MM.1S (cell line): ENCODE results near the gene BAZ1A.

Experiments
- DNase-seq: peaks from one replicate; pipeline ENCODE4 v3.0.0-alpha.2; 2015
- H2AFZ ChIP-seq: fragments of 300-600 bp; sonication (generic); 2 replicates; pipeline ENCODE4 v1.6.0; 2016; ENCODE audit warnings: antibody characterized with exemption, low read length
- H3F3A ChIP-seq: fragments of 300-600 bp; sonication (generic); 2 replicates; pipeline ENCODE4 v1.6.1; 2016; ENCODE audit warnings: mild to moderate bottlenecking, antibody characterized with exemption, low read length, moderate library complexity, mixed read lengths; ENCODE audit not compliant: insufficient read depth
- H3K27ac ChIP-seq: fragments of 300-600 bp; sonication (generic); 2 replicates; pipeline ENCODE4 v1.5.1; 2016; ENCODE audit warnings: mild to moderate bottlenecking, low read length
- H3K27me3 ChIP-seq: fragments of 300-600 bp; sonication (generic); replicated peaks from 2 replicates; pipeline ENCODE4 v1.6.0; 2016; ENCODE audit warnings: low read length; ENCODE audit not compliant: insufficient read depth
- H3K36me3 ChIP-seq: fragments of 300-600 bp; sonication (generic); replicated peaks from 2 replicates; pipeline ENCODE4 v1.6.1; 2016; ENCODE audit warnings: mild to moderate bottlenecking, low read length, mixed read lengths; ENCODE audit not compliant: insufficient read depth
- H3K4me1 ChIP-seq: fragments of 300-600 bp; sonication (generic); 2 replicates; pipeline ENCODE4 v1.6.1; 2016; ENCODE audit warnings: low read length, mixed read lengths
- H3K4me2 ChIP-seq: fragments of 300-600 bp; sonication (generic); 2 replicates; pipeline ENCODE4 v1.6.0; 2016; ENCODE audit warnings: low read depth, low read length
- H3K4me3 ChIP-seq: fragments of 300-600 bp; sonication (generic); 2 replicates; pipeline ENCODE4 v1.5.1; 2016; ENCODE audit warnings: low read length, mixed read lengths
- H3K79me2 ChIP-seq: fragments of 300-600 bp; sonication (generic); 2 replicates; pipeline ENCODE4 v1.6.1; 2016; ENCODE audit warnings: mixed run types, low read length, mixed read lengths
- H3K9ac ChIP-seq: fragments of 300-600 bp; sonication (generic); 2 replicates; pipeline ENCODE4 v1.6.1; 2016; ENCODE audit warnings: low read length, mixed read lengths
- H3K9me2 ChIP-seq: fragments of 300-600 bp; sonication (generic); replicated peaks from 2 replicates; pipeline ENCODE4 v1.6.1; 2016; ENCODE audit warnings: mild to moderate bottlenecking, low read length, mixed read lengths; ENCODE audit not compliant: insufficient read depth
- H3K9me3 ChIP-seq: fragments of 300-600 bp; sonication (generic); replicated peaks from 2 replicates; pipeline ENCODE4 v1.6.1; 2016; ENCODE audit warnings: mild to moderate bottlenecking, low read length, mixed read lengths; ENCODE audit not compliant: insufficient read depth
- H4K20me1 ChIP-seq: fragments of 300-600 bp; sonication (generic); 2 replicates; pipeline ENCODE4 v1.6.1; 2016; ENCODE audit warnings: mild to moderate bottlenecking, low read length, moderate library complexity, mixed read lengths; ENCODE audit not compliant: insufficient read depth
- CTCF ChIP-seq: fragments of 300-600 bp; sonication (generic); IDR thresholded peaks from 2 replicates; pipeline ENCODE4 v1.5.1; 2016; ENCODE audit warnings: antibody characterized with exemption, low read length, mixed read lengths
- EZH2 ChIP-seq: fragments of 300-600 bp; sonication (generic); optimal IDR thresholded peaks from 2 replicates; pipeline ENCODE3; 2017; ENCODE audit warnings: low read depth, mild to moderate bottlenecking, antibody characterized with exemption, low read length, mixed read lengths
- EZH2phosphoT487 ChIP-seq: fragments of 300-600 bp; sonication (generic); IDR thresholded peaks from 2 replicates; pipeline ENCODE4 v1.6.1; 2018; ENCODE audit warnings: antibody characterized with exemption, low read length

Gene BAZ1A

GRCh38 chr14:34733245-34733644, 141.9 kb downstream of the BAZ1A start:
- H3K9me3 ChIP-seq: no peaks in the 10 kb centered on the region
- H3K9me2 ChIP-seq: no peaks in the 10 kb centered on the region
- H3K4me2 ChIP-seq: no peak overlapping the region
- H3K4me1 ChIP-seq: no peaks in the 10 kb centered on the region
- H3K9ac ChIP-seq: no peak overlapping the region
- H3K4me3 ChIP-seq: no peak overlapping the region
- no peaks in the 10 kb centered on the region for H4K20me1 ChIP-seq
- H3K27me3 ChIP-seq: no peaks in the 10 kb centered on the region
- no peak for DNase-seq
- no peaks in the 10 kb centered on the region for H3K36me3 ChIP-seq
- no peaks in the 10 kb centered on the region for H3F3A ChIP-seq
- TF ChIP-seq EZH2phosphoT487 (no peak), EZH2 (no peak), CTCF (no peak)
- H3K79me2 ChIP-seq: no peaks in the 10 kb centered on the region
- no peak overlapping the region for H3K27ac ChIP-seq
- H2AFZ ChIP-seq: no peak overlapping the region

- Histone ChIP-seq H3K4me1 (no peaks in the 10 kb centered on the region), H3K4me3 (no peak overlapping the region), H3K27ac (no peak overlapping the region), H4K20me1 (no peaks in the 10 kb centered on the region), H3K4me2 (no peak overlapping the region), H3K9me2 (no peaks in the 10 kb centered on the region), H3K9ac (no peak overlapping the region), H3K36me3 (no peaks in the 10 kb centered on the region), H3K79me2 (no peaks in the 10 kb centered on the region), H2AFZ (no peak overlapping the region), H3F3A (no peaks in the 10 kb centered on the region), H3K9me3 (no peaks in the 10 kb centered on the region), H3K27me3 (no peaks in the 10 kb centered on the region)
- DNase-seq: no peak
- TF ChIP-seq EZH2: no peak
- TF ChIP-seq CTCF: no peak
- no peak for TF ChIP-seq EZH2phosphoT487
Measured at GRCh38 chr14:34732802-34733201, 142.4 kb downstream of the BAZ1A start.

- Histone ChIP-seq H3K27me3 (no peaks in the 10 kb centered on the region), H3K79me2 (no peaks in the 10 kb centered on the region), H3K4me3 (no peak overlapping the region), H3F3A (no peaks in the 10 kb centered on the region), H3K36me3 (no peaks in the 10 kb centered on the region), H3K9me2 (no peaks in the 10 kb centered on the region), H3K9ac (no peak overlapping the region), H3K4me2 (no peak overlapping the region), H3K9me3 (no peaks in the 10 kb centered on the region), H3K4me1 (no peaks in the 10 kb centered on the region), H2AFZ (no peak overlapping the region), H3K27ac (no peak overlapping the region), H4K20me1 (no peaks in the 10 kb centered on the region)
- DNase-seq: no peak
- TF ChIP-seq CTCF: no peak
- TF ChIP-seq EZH2phosphoT487: no peak
- TF ChIP-seq EZH2: no peak
Measured at GRCh38 chr14:34723867-34724266, 151.3 kb downstream of the BAZ1A start.
